ENCODE data around the gene CHPF.

The CHPF gene

GRCh38 chr2:219543596-219544358 lies at the start of gene CHPF, which contains the start of gene TMEM198:
CHPF (minus strand) TSS chr2:219543809; CDS start chr2:219543538, 271 bp downstream.
TMEM198 (plus strand) TSS chr2:219544028; CDS start chr2:219544728, 700 bp downstream.
- peak within 1 kb of the TSS; percentile 88 for H3K4me3 ChIP-seq (ENCODE audit: low read depth, low read length)
- DNase-seq (ENCODE audit: low read depth), result peak; percentile 94

GRCh38 chr2:219593154-219593553 lies 49.5 kb upstream of the CHPF start:
- no peak for DNase-seq (ENCODE audit: low read depth)
- no peak overlapping the region for H3K4me3 ChIP-seq (ENCODE audit: low read depth, low read length)

- no peak overlapping the region for H3K4me3 ChIP-seq (ENCODE audit: low read depth, low read length)
- no peak for DNase-seq (ENCODE audit: low read depth)
These were observed 49.1 kb upstream of the CHPF start for GRCh38 chr2:219592736-219593135.

- DNase-seq (ENCODE audit: low read depth), result no peak
- no peak overlapping the region for H3K4me3 ChIP-seq (ENCODE audit: low read depth, low read length)
These were observed 47.5 kb upstream of the CHPF start for GRCh38 chr2:219591091-219591490.

GRCh38 chr2:219581346-219581745 lies 37.7 kb upstream of the CHPF start:
- H3K4me3 ChIP-seq (ENCODE audit: low read depth, low read length), result no peak overlapping the region
- no peak for DNase-seq (ENCODE audit: low read depth)

- no peak for DNase-seq (ENCODE audit: low read depth)
- no peak overlapping the region for H3K4me3 ChIP-seq (ENCODE audit: low read depth, low read length)
These were observed 35.4 kb upstream of the CHPF start for GRCh38 chr2:219578811-219579613.

- no peak overlapping the region for H3K4me3 ChIP-seq (ENCODE audit: low read depth, low read length)
These were observed 33.1 kb upstream of the CHPF start for GRCh38 chr2:219576505-219577388.

GRCh38 chr2:219575566-219576504 lies 32.2 kb upstream of the CHPF start:
- no peak overlapping the region for H3K4me3 ChIP-seq (ENCODE audit: low read depth, low read length)
- no peak for DNase-seq (ENCODE audit: low read depth)

More at GRCh38 chr2:219576505-219577388, 33.1 kb upstream of the CHPF start:
- DNase-seq (ENCODE audit: low read depth), result no peak

- DNase-seq (ENCODE audit: low read depth), result no peak
- H3K4me3 ChIP-seq (ENCODE audit: low read depth, low read length), result no peak overlapping the region
These were observed 31.1 kb upstream of the CHPF start for GRCh38 chr2:219574484-219575311.

- no peak overlapping the region for H3K4me3 ChIP-seq (ENCODE audit: low read depth, low read length)
- DNase-seq (ENCODE audit: low read depth), result no peak
These were observed 29.6 kb upstream of the CHPF start for GRCh38 chr2:219573166-219573565.

GRCh38 chr2:219572237-219573001 lies 28.8 kb upstream of the CHPF start, which contains the start of gene INHA:
INHA (plus strand) TSS chr2:219572310; CDS start chr2:219572375, 65 bp downstream.
- H3K4me3 ChIP-seq (ENCODE audit: low read depth, low read length), result peak within 1 kb of the TSS; percentile 67
- DNase-seq (ENCODE audit: low read depth), result no peak

- DNase-seq (ENCODE audit: low read depth), result peak; percentile 51
- peak within 1 kb of the TSS; percentile 67 for H3K4me3 ChIP-seq (ENCODE audit: low read depth, low read length)
These were observed 28.0 kb upstream of the CHPF start, which contains the start of gene OBSL1 for GRCh38 chr2:219571311-219572236. OBSL1 (minus strand) TSS chr2:219571539; CDS start chr2:219571232, 307 bp downstream.

- DNase-seq (ENCODE audit: low read depth), result no peak
- peak overlapping the region; percentile 67 for H3K4me3 ChIP-seq (ENCODE audit: low read depth, low read length)
These were observed 27.3 kb upstream of the CHPF start for GRCh38 chr2:219570924-219571310.

GRCh38 chr2:219570194-219570923 lies 26.8 kb upstream of the CHPF start:
- no peak for DNase-seq (ENCODE audit: low read depth)
- peak overlapping the region; percentile 67 for H3K4me3 ChIP-seq (ENCODE audit: low read depth, low read length)

- peak overlapping the region; percentile 67 for H3K4me3 ChIP-seq (ENCODE audit: low read depth, low read length)
- no peak for DNase-seq (ENCODE audit: low read depth)
These were observed 26.0 kb upstream of the CHPF start for GRCh38 chr2:219569635-219570034.
